DMS 273 (cell line): ENCODE measurements around the gene KMO.

Experiments
- DNase-seq: peaks from one replicate; lab custom pipeline; 2025; ENCODE audit not compliant: unreplicated experiment; lab: John Stamatoyannopoulos, UW

The KMO gene

DNA sequence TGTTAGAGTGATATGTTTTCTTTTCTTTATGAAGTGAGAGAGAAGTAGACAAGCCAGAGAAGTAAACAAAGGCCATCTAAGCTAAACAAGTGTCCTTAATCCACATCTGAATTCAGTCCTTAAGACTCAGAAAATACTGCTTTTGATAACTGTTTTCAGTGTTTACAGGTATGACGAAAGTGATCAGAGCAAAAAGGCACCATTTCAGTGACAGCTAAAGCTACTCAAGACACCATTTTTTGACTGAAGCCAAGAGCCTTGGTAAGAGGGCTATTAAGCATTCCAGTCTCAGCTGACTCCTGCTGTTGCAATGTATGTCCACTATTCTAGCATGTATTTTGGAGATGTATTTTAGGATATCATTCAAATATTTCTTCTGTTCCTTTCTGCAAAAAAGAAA lies 4.1 kb downstream of the KMO start:
- DNase-seq: no peak

DNA sequence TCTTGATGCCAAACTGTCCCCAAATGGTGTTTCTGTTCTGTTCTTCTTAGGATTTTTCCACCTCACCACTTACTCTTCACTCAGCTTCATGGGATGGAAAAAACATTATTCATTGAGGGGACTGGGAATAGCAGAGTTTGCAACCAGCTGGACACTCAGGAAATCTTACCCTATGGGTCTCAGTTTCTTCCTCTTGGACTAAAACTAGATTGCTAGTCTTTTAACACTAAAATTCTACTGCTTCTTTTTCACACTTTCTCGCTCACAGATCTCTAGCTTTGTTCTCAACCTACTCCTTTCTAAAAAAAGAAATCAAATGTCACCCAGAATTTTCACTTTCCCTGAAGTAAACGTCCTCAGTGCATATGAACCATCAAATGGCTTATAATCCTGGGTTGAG lies 4.8 kb downstream of the KMO start:
- no peak for DNase-seq

DNA sequence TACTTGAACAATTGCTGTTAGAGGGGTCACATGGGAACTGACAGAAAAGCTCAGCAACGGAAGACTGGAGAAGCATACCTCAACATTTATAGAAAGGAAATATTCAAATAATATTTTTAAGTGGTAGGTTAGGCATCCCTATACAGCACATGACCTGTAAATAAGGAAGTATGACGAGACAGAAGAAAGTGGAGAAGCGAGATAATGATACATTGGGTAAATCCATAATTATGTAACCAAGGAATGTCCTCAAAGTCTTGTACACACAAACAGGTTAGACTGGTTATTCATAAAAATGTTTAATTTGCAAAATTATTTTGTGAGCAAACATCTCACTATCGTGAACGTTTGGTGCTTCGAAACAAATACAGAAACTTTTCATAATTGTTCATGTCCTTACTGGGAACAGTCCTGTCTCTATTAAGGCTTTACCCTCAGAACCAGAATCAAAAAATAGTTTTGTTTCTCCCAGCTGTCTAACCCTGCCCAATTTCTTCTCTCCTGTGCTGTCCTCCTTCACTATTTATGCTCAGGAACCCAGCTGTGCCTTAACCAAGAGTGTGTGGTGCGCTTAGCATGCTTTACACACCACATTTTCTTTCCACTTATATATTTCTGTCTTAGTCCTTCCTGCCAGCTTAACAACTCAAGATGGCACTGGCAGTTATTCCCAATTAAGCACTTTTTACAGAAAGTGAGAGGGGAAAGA lies 10.2 kb downstream of the KMO start:
- DNase-seq: no peak

DNA sequence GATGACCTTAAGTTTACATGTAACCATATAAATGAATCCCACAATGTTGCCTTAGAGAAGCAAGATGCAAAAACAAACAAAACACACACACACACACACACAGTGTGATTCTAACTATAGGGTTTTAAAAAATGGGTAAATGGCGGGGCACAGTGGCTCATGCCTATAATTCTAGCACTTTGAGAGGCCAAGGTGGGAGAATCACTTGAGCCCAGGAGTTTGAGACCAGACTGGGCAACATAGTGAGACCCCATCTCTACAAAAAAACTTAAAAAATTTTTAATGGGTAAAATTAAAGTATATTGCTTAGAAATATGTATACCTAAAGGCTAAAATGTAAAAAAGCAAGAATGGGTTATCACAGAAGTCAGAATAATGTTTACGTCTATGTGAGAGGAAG lies 15.8 kb downstream of the KMO start:
- DNase-seq: no peak

DNA sequence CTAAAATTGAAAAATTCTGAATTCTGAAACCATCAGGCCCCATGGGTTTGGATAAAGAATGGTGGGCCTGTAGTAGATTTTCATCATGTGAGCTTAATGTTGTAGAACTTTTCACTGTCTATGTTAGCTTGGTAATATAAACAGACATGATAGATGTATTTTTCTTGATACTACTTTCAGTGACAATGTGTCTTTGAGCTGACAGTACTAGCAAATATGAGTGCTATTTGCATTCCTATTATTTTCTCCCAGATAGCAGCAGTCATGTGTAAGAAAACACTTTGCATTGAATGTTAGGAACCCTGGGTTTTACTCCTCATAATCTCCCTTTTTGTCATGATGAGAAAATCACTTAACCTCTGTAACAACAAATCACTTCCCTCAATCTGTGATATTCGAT lies 18.1 kb downstream of the KMO start:
- DNase-seq: no peak

DNA sequence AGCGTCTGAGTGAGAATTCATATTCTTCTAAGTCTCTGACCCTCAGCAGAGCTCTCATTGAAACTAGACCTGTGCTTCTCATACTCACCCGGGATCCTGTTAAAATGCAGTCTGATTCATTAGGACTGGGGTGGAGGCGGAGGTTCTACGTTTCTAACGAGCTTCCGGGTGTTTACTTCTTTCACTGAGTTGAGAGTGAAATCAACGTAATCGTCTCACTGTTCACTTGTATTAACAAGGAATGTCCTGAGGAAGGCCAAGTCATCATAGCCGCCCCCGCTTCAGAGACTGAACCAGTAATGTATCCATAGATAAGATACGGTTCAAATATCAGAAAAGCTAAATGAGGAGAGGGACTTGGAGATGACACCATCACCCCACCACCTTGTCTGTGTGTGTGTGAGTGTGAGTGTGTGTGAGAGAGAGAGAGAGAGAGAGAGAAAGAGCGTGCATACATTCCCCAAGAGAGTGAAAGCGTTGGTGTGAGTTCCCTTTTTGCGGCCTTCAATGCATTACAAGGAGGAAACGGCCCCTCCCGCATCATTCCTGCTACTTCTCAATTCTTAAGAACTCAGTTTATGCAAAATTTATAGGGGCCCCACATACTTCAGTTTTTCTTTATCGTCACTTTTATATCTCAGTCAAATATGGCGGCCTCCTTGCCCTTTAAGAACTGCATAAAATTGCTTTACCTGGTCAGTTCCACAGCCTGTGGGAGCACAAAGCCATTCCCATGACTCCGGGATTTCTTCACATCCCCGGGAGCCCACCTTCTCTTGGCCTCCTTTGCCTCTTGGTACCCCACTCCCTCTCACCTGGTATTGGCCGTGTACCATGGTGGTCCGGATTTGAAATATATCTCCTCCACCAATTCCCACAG lies 19.8 kb downstream of the KMO start:
- no peak for DNase-seq

DNA sequence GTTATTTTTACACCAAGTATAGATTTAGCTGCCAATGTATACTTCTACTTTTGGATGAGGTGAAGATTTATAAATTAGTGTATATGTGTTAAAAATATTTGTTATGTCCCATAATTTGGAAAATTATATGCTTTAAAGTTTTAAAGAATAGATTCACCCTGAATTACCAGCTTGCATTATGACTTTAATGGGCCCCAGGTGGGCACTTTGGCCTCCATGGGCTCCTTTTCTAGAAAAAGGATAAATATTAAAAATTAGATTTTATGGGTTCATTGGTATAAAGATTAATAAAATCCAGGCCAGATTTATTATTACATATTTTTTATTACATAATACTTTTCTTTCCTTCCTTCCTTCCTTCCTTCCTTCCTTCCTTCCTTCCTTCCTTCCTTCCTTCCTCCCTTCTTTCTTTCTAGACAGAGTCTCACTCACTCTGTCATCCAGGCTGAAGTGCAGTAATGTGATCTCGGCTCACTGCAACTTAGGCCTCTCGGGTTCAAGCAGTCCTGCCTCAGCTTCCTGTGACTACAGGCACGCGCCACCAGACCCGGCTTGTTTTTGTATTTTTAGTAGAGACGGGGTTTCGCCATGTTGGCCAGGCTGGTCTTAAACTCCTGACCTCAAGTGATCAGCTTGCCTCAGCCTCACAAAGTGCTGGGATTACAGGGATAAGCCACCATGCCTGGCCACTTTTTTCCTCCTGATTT lies 21.9 kb downstream of the KMO start:
- no peak for DNase-seq

DNA sequence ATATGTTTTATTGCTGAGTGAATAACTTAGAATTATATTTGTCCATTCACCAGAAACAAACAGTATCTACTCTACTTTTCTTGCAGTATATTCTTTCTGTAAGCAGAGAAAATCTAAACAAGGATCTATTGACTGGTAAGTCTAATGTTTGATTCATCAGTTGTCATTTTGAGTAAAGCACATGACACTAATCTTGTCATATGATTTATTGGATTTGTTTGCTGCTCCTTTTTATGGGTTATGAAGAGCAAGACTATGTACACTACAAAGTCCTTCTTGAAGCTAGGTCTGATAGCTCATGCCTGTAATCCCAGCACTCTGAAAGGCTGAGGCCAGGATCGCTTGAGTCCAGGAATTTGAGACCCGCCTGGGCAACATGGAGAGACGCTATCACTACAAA lies 23.3 kb downstream of the KMO start:
- DNase-seq: no peak

DNA sequence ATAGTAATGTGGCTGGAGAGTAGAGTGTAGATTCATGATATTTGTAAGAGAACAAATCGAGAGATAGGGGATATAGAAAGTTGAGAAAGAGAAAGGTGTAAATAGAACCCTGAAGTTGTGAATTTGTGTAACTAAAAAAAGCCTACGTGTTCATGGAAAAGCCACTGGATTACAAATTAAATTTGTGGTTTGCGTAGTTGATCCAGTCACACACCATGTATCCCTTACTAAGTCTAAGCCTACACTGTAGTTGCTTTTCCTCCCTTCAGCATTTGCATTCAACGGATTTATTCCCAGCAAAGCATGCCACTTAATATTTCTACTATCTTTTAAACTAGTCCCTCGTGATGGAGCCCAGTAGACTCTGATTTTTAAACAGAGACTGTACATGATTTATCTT lies 24.9 kb downstream of the KMO start:
- no peak for DNase-seq

DNA sequence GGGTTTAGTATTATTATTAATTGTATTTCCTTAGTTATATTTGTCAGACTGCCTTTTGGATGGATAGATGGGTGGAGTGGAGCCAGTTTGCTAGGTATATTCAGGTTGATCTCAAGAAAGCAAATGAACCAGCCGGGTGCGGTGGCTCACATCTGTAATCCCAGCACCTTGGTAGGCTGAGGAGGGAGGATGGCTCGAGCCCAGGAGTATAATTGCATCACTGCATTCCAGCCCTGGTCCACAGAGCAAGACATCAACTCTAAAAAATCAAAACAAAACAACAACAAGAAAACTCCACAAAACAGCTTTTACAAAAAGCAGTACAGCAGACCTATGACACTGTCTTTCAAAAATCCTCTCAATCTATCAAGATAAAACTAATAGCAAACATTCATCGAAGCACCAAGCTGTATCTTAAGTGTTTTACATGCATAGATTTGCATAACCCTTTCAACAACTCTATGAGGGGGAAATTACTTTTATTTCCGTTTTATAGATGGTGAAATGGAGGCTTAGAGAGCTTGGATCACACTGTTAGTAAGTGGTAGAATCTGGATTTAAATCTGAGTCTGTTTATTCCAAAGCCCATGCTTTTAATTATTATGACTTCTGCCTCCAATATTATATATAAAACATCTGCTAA lies 25.5 kb downstream of the KMO start:
- no peak for DNase-seq

DNA sequence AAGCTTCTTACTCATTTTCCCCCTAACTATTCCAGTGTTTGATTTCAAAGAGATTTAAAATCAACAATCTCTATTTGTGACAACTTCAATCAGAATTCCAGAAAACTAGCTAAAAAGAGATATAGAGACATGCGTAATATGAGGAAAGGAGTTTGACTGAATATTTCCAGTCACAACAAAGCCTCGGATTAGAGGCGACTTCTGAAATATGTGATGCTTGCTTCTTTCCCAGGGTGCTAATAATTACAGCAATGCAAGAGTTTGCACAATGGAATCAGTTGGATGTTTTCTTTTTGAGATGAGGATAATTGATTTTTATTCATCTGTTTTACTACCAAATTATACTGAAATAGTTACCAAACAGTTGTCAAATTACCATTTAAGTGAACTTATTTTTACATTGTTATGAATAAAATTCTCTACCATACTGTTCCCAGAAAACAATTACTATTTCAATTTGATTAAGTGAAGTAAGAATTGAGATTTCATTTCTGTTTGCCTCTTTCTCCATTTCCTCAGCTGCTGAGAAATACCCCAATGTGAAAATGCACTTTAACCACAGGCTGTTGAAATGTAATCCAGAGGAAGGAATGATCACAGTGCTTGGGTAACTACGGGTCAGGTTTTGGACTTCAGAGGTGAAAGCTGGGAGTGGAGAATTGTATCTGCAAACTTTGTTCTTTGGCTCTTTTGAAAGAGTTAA lies 28.1 kb downstream of the KMO start:
- DNase-seq: no peak

DNA sequence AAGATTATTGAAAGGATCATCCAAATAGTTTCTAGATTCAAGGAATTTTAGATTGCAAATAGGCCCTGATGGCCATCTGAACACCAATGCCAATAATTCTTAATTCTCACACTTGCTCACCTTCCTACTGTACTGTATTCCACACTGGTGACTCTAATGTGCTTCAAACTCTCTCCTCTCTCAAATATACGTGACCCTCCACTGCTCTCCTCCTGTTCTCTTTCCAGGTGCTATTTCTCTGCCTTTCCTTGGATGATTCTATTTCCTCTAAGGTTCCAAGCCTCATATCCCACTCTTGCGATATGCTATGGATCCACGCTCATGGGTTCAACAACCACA lies 28.6 kb downstream of the KMO start:
- no peak for DNase-seq

DNA sequence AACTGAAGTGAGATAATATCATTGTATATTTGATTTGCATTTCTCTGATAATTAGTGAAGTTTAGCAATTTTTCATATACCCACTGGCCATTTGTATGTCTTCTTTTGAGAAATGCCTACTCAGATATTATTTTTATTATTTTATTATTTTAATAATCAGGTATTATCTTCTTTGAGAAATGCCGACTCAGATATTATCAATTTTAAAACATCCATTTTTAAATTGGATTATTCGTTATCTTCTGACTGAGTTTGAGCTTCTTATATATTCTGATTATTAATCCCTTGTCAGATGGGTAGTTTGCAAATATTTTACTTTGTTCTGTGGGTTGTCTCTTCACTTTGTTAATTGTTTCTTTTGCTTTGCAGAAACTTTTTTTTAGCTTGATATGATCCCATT lies 37.7 kb downstream of the KMO start:
- DNase-seq: no peak

DNA sequence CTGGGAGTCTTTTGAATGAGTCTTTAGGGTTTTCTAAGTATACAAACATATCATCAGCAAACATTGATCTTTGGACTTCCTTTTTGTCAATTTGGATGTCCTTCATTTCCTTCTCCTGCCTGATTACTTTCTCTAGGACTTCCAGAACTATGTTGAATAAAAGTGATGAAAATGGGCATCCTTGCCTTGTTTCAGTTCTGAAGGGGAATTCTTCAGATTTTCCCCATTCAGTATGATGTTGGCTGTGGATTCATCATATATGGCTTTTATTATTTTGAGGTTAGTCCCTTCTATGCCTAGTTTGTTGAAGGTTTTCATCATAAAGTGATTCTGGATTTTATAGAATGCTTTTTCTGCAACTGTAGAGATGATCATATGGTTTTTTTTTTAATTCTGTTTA lies 42.0 kb downstream of the KMO start:
- DNase-seq: no peak

DNA sequence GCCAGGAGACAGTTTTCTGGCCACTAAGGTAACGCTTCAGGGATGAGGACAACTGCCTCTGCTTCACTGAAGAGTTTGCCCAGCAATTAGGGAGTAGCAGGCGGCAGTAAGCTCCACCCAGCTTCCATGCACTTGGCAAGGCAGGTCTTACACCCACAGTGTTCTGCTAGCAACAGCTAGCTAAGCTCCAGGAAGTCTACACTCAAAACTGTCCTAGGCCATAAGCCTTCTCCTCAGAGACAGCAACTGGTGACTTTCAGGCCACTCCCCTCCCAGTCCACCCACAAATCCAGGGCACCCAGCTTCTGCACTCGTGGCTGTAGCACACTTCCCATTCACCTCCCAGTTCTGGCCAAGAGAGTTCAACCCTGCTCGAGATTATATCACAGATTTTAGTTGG lies 47.3 kb downstream of the KMO start:
- no peak for DNase-seq

DNA sequence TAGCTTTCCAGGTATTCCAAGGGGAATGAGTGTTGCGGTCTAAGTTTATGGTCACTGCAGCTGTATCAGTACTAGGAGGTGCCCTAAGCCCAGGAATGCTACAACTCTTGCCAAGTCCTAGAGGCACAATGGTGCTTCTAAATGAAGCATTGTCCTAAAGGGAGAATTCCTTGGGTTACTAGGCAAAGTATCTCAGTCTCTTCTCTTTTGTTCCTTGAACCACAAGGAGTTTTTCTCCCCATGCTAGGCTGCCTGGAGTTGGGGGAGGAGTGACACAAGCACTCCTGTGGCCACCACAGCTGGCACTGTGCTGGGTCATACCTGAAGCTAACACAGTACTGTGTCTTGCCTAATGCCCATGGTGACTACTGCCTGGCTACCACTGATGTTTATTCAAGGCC lies 50.7 kb downstream of the KMO start:
- DNase-seq: no peak

DNA sequence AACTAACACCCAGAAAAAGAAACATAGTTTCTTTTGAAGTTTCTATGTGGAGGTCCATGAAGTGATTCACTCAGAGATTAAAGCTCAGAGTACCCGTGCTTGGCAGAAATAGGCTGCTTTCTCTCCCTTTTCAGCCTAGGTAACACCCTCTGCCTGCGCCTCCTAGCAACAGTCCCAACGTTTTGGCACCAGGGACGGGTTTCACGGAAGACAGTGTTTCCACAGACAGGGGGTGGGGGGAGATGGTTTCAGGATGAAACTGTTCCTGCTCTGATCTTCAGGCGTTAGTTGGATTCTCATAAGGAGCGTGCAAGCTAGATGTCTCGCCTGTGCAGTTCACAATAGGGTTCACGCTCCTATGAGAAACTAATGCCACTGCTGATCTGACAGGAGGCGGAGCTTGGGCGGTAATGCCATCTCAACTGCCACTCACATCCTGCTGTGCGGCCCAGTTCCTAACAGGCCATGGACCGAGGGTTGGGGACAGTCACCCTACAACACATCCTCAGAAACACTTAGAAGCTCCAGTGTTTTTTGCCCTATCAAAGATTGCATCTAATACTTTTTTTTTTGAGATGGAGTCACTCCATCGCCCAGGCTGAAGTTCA lies 54.8 kb downstream of the KMO start:
- no peak for DNase-seq

DNA sequence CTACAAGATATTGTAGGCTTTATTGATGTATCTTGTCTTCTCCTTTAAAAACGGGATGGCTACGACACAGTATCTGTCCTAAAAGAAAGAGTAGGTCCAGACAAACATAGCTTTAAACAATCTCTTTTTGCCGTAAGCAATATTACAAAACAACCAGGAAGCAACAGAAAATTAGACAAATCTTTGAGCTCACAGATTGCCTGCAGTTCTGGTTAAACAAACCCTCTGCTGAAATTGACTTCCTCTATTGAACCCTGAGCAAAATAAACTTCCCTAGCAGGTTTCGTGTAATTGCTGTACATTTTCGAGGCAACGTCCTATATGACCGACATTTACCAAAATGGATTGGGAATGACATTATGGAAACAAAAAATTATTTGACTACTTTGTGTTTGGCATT lies 57.3 kb downstream of the KMO start:
- DNase-seq: no peak

DNA sequence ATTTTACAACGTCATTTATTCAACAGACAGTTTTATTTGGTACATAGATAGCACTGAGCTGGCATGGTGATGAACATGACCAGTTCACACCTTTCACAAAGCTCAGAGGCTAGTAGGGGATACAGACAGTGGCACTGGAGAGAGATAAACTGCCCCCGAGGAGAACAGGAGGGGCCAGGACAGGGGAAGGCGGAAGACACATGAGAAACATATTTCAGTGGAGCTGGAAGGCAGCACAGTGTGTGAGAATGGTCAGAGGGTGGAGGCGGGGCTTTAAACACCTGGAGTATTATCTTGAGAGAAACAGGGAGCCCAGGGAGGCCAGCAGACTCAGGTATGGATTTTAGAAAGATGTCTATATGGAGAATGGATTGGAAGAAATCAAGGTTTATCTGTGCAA lies 58.5 kb downstream of the KMO start:
- DNase-seq: no peak

DNA sequence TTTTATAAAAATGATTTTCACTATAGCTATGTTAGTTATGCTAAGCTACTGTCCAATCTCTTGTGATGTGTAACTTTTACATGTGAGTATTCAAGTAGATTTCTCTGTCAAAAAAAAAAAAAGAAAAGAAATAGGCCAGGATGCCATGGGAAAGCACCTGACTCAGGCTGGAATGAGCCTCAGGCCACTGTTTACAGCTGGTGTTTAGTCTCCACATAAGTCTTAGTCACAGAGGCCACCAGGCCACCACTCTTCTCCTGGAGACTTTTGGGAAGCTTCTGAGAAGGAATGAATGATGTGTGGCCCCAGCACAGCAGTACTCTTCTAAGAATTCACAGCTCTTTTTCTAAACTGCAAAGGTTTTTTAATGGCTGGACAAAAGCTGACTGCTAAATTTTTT lies 59.1 kb downstream of the KMO start:
- DNase-seq: no peak

DNA sequence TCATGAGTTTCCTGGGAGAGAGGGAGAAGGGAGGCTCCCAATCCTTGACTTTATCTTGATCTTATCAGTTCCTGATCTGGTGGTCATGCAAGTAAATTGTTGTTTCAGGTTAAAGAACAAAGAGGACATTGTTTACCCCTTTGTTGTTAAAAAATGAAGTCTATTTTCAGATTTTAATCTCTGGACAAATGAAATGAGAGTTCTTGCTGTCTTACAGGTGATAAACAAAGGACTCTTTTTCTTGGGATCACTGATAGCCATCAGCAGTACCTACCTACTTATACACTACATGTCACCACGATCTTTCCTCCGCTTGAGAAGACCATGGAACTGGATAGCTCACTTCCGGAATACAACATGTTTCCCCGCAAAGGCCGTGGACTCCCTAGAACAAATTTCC lies 59.6 kb downstream of the KMO start:
- DNase-seq: no peak
